Amygdala (tissue), 56 donors: Measurements from ENCODE around the gene WDFY4.
A peak's percentile ranks its signal among the peaks of the same experiment; 100 is the strongest.

Source experiments
- DNase-seq, 56 donors: peaks; one replicate each; lab custom pipeline; 2025; lab: John Stamatoyannopoulos, UW

WDFY4 gene

DNA sequence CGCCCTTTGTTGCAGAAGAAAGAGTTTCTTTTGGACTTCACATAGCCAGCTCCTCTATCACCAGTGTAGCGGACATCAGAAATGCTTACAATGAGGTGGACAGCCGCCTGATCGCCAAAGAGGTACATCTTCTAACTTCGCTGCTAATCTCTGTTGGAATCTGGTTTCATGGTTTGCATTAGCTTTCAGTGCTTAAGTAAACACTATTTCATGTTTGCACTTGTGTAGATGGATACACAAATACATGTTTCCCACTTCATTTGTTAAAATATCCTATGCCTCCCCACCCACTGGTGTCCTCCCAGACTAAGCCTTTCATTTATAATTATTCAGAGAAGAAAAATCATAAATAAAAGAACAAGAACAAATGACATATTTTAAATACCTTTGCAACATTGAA is 103.9 kb downstream of the WDFY4 start:
- no peak for DNase-seq

DNA sequence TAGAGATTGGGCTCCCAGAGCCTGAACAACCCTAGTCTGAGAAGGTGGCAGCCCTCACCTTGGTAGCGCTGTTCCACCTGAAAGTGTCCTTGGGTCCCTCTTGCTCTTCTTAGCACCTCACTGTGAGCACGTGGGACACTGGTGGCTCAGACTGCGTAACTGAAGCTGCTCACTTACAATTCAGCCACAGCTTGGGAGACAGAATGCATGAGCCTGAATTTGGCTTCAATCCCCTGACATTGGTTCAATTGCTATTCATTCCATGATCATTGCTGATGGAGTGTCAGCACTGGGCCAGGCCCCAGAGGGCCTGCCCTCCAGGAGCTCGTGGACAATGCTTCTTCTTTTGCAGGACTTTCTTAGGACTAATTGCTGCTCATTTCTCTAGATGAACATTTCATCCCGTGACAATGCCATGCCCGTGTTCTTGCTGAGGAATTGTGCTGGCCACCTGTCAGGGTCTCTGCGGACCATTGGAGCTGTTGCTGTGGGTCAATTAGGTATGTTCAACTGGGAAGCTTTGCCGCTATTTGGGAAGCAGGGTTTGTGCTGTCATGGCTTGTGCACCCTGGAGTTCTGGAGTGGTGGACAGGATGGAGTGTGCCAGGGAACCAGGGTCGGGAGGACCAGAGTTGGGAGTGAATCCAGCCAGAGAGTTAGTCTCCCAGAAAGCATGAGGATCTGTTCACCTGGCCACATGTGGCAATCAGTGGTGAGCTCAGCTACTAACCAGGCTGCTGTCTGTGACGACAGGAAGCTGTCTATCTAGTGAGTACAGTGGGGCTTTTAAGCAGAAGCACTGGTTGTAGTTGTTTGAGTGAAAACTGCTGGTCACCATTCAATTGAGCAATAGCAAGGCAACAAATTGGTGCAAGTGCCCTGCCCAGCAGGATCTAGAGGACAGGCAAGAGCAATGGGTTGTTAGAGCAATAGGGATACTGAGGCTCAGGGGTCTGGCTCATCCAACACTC is 105.1 kb downstream of the WDFY4 start:
- no peak for DNase-seq

DNA sequence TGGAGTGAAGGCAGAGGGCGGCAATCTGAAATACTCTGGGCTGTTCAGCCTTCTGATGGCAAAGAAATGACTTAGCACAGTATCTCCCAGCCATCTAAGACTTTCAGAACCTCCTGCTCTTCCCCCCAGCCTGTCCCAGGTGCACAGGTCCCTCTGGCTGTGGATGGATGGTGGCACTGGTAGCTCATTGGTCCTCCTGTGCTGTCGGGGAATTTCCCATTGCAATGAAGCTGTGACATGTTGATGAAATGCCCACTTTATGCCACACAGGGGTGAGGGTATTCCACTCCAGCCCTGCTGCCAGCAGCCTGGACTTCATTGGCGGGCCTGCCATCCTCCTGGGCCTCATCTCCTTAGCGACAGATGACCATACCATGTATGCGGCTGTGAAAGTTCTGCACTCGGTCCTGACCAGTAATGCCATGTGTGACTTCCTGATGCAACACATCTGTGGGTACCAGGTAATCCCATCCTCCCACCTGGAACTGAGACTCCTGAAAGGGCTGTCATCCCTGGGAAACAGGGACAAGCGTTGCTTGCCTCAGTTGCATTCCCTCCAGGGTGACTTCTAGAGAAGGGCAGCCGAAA is 105.9 kb downstream of the WDFY4 start:
- DNase-seq: no peak

DNA sequence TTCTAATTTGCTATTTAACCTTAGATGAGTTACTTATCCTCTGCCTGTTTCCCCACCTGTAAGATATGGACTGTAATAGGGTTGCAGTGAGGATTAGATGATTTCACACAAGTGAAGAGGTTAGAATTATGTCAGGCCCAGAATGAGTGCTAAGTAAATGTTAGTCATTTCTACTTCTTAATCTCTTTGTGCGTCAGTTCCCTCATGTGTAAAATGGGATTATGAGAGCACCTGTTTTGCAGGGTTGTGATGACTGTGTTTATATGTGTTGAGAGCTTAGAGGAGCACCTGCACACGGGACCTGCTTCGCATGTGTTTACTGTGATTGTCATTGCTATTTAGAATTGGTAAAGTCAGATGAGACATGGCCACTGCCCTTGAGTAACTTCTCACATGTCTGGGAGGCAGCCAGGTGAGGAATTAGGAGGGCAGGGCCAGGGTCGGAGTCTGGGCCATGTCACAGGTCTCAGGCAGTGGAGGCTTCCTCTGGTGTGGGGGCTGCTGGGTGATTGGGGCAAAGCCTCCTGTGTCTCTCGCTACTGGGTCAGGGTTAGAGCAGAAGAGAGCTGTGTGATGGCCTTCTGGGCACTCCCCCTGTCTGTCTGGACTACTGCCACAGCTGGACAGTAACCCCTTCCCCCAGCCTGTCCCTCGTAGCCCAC is 106.7 kb downstream of the WDFY4 start:
- DNase-seq: no peak

DNA sequence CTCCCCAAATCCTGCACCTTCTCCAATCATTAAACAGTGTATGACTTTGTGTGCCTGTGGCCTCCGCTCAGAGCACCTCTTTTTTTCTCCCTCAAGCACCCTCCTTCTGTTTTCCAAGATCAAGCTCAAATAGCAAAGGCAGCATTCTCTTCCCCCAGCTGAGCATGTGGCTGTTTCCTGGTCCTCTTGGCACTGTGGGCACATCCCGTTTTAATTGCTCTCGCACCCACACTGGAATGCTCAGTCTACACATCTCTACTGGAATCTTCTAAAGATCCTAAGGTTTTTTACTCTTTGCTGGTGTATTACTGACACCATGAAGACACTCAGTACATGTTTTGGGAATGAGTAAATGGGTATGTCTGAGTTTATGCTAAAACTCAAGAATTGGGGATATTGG is 107.4 kb downstream of the WDFY4 start:
- DNase-seq: peak in 1 of 56 donors; percentile 10

DNA sequence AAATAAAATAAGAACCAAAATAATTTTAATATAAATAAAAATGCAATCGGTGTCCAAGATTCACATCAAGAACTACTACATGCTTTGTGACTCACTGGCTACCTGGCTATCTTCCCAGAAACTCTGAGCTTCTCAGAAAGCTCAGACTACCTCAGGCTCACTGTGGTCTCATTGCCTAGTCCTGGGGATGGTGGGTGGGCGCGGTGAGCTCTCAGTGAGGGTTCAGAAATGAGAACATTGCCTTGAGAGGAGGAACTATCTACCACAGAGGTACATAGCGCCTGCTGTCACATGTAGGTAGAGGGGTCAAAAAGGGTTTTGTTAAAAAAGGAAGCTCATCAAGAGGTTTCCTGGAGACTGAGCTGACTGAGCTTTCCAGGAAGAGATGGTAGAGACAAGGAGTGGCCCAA is 108.0 kb downstream of the WDFY4 start:
- peak in 4 of 56 donors; percentile 9 to 26 (median 20) for DNase-seq

DNA sequence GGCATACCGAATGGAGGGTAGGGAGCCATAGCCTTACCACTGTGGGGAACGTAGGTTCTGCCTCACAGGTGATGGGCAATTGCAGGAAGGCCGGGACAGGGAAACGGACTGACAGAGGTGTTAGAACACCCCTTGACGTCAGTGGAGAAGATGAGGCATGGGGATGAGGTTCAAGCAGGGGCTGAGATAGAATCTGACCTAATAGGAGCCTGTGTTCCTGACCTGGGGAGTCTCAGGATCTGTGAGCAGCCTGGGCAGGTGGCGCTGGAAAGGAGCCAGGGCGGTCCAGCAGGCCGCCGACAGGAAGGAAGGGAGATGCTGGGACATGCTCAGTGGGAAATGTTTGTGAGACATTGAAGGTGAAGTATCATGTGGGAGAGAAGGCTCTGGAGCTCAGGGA is 109.4 kb downstream of the WDFY4 start:
- no peak for DNase-seq

DNA sequence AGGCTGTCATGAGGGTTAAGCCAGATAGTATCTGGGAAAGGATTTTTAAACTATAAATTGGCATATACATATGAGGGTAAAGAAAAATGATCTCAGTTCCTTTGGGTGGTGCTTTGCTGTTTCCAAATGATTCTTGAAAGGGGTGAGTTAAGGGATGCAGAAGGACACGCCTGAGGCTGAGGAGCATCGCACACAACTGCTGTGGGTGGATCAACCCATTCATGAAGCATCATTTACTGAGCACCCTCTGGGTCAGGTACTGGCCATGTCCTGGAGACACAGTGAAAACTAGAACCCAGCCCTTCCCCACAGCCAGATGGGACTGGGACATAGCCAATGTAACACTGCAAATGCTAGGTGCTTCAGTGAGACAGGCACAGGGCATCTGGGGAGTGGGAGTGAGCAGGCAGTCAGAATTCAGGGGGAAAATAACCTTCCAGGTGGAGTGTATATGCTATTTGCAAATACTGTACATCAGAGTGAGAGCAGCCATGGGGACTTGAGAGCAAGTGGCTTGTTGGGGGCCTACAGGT is 112.1 kb downstream of the WDFY4 start:
- no peak for DNase-seq

DNA sequence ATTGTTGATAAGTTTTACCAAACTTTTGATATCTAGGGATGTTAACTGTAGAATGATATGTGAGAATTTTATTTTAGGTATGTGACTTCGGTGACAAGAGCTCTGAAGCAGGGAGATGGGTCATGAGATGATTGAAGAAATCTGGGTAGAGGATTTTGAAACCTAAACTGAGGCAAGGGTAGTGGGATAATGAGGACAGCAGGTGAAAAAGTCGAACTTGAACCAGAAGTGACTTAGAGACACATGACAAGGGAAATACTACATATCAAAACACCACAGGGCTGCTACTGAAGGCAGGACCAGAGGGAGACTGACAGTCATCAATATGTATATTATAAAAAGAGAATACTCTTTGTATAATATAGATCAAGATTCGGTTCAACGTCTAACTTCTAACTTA is 113.2 kb downstream of the WDFY4 start:
- DNase-seq: no peak

DNA sequence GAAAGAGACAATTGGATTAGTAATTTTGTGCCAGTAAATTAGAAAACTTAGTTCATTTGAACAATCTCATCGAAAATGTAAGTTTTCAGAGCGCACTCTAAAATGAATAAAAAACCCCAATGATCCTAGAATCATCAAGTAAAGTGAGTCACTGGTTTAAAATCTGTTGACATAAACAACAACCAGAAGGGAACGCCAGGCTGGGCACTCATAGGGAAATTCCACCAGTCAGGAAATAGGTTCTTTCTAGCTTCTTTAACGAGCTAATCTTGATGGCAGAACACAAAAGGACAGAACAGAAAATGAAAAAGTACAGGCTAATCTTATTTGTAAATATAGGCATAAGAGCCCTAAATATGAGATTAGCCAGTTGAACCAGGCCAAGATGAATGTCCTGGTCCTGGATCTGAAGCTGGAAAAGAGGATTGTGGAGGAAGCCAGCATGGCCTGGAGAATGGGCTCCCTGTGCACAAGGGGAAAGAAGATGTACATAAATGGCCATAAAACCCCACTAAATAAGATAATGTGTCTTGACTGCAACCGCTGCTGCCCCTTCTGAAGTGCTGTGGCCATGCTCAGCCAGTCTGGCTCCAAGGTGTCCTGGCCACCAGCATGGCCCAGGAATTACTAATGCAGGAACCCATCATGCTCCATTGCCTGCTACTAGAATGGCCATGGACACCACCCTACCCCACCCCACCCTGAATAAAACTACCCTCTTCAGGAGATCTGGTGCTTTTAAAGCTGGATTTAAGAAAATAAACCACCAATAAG is 114.0 kb downstream of the WDFY4 start:
- DNase-seq: no peak

DNA sequence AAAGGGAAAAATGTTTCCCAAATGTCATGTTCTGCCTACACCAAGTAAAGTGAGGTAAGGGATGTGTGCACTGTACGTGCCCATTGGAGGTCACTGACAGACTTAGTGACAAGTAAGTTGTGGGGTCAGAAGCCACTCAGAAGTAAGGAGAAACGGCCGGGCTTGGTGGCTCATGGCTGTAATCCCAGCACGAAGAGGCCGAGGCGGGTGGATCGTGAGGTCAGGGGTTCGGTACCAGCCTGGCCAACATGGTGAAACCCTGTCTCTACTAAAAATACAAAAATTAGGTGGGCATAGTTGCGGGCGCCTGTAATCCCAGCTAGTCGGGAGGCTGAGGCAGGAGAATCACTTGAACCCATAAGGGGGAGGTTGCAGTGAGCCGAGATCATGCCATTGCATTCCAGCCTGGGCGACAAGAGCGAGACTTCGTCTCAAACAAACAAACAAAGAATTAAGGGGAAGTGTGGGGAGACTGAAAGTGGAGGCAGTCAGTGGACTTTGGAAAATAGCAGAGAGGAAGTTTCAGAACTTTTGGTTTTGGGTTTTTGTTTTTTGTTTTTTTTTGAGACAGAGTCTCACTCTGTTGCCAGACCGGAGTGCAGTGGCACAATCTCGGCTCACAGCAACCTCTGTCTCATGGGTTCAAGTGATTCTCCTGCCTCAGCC is 114.8 kb downstream of the WDFY4 start:
- no peak for DNase-seq

DNA sequence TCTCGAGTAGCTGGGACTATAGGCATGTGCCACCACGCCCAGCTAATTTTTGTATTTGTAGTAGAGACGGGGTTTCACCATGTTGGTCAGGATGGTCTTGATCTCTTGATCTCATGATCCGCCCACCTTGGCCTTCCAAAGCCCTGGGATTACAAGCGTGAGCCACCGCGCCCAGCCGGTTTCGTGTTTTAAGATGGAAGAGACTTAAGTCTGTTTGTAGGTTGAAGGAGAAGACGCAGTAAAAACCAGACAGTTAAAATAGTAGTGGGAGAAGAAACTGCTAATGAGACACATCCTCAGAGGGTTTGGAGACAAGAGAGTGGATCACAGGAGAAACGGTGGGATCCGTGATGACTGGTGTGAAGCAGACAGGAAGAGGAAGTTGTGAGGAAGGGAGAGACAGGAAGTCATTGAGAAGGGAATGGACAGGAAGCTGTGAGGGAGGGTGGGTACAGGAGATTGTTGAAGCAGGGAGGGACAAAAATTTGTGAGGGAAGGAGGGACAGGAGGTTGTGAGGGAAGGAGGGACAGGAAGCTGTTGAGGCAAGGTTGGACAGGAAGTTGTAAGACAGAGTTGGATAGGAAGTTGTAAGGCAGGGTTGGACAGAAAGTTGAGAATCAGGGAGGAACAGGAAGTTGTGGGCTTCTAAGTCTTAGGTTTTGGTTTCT is 115.5 kb downstream of the WDFY4 start:
- peak in 1 of 56 donors; percentile 22 for DNase-seq

DNA sequence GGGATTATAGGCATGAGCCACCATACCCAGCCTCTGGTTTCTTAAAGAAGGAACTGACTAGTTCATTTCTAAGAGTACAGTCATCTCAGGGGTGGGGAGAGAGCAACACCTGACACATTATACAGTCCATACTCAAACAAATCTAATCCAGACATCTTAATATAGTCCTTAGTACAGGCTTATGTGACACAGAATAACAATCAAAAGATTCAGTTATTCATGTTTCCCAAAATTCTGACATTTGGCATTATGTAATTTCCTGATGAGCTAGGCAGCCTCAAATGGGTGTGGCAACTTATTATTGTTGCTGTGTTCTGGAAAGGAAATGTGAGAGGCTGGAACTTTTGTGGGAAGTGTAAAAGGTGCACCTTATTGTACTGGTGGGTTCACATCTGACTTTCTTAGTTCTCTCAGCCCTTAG is 116.3 kb downstream of the WDFY4 start:
- no peak for DNase-seq

DNA sequence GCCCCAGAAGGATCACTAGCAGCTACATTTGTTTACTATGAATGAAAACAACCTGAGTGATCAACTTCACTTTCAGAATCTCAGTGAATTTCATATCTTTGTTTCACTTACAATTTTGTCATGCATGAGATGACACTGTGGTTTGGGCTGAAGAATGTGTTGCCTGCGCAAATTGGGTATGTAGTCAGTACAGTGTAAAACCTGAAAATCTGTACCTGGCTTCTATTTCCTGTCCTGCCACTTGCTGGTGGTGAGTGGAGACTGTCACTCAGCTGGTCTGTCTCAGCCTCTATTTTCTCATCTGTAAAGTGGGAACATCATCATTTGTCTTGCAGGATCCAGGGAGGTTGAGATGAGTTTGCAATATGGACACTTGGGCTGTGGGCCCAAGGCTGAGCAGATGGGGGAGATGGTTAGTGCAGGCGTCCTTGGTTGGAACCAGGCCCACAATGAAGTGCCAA is 118.0 kb downstream of the WDFY4 start:
- no peak for DNase-seq

DNA sequence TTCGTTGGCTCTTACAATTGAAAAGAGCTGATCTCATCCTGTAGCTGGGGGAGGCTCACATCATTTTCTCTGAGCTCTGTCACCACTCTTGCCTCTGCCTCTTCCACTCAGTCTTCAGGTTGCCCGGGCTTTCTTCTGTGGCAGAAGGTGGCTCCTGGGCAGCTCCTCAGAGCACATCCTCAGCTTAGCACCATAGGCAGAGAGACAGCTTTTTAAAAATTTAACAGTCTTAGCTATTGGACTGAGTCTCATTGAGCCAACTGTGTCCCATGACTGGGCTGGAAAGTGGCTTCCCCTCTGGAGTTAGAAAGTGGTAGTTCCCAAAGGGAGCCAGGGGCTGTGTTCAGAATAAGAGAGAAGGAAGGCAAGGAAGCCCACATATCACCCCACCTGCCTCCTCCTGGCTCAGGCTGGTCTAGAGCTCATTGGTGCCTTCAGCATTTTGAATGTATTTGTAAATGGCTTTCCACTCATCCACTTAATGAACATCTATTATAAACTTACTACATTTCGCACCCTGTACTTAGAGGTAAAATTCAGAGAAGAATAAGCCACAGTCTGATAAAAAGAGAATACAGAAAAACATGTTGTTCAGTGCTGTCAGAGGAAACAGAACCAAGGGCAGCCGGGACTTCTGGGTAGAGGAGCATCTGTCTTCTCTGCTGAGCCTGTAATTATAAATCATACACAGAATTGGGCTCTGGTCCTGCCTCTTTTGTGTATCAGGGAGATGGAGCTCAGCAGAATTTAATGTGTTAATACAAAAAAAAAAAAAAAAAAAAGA is 119.3 kb downstream of the WDFY4 start:
- no peak for DNase-seq

DNA sequence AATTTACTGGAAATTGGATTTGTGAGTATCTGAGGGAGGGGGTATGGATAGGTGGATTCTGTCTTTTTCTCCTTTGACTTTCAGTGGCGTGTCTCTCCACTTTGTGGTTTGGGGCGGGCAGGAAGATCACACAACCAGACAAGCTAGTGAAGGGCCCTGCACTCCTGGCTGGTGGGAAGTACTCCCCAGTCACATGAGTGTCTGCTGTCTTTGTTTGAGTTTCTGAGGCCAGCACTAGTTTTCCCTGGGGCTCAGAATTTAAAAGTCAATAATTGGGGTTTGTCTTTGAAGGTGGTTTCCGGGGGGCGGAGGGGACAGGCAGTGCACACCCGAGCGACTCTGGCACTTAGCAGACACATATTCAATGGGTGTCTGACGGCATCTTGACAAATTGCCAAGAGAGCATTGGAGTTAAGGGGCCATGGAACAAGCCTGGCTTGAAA is 120.1 kb downstream of the WDFY4 start:
- DNase-seq: peak in 2 of 56 donors; percentile 13 to 42

DNA sequence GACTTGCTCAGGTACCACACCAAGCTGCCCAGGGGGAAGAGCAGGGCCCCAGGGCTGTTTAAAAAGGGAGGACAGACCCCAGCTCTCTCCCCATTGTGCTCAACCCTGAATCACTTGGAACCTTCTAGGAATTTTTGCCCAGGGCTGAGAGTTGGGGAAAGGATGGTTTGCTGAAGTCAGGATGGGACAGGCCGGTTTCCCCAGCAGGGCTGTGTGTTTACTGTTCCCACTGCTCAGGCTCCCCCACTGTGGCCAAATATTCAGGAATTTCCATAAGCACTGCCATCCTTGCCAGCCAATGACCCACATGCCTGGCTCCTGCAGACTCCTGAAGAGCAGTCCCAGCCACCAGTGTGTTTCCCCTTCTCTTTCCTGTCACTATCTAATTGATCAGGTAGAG is 120.7 kb downstream of the WDFY4 start:
- no peak for DNase-seq

DNA sequence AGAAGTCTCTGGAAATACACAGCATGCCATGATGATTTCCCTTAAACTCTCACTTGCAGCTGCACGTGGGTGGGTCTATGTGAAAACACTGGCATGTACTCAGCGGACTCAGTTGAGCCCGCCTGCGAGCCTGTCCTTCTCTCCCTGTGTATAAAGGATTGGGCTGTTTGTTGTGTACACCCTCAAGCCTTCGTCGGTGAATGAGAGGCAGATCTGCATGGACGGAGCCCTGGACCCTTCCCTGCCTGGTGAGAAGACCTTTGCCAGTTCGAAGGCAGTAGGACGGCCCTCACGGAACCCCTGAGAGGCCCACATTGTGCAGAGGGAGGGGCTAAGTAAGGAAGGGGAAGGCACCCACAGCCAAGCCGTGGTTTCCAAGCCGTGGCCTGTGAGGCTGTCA is 121.2 kb downstream of the WDFY4 start:
- DNase-seq: peak in 9 of 56 donors; percentile 13 to 58 (median 28)
